Measurements from ENCODE around the gene SLC8A2.
A peak's percentile ranks its signal among the peaks of the same experiment; 100 is the strongest.
"Not testable (repeated sequence)": the region's sequence is repeated elsewhere in the genome, so short reads cannot be mapped to it uniquely, and the experiment has no call there.

SLC8A2 gene

GRCh38 chr19:47417746-47418691 lies 53.7 kb downstream of the SLC8A2 start:
- Histone ChIP-seq H3K9me3 (ENCODE audit: control insufficient read depth, low read length) (no peaks in the 10 kb centered on the region), H3K36me3 (ENCODE audit: control insufficient read depth, insufficient read depth, low read length) (peaks cover 45% of the 10 kb centered on the region), H3K4me1 (ENCODE audit: control insufficient read depth, insufficient read depth, low read length, poor library complexity, severe bottlenecking) (peaks cover 33% of the 10 kb centered on the region), H3K27ac (ENCODE audit: low read depth, low read length, severe bottlenecking) (no peak overlapping the region), H3K4me3 (ENCODE audit: extremely low read depth, insufficient read depth, low read length, poor library complexity, severe bottlenecking) (peak overlapping the region; percentile 79)
- 12 to 13% methylated on average over 23 to 28 of the region's 34 CpGs for WGBS, 2 experiments (ENCODE audit: insufficient coverage in 2 of 2)

GRCh38 chr19:47417107-47417745 lies 54.5 kb downstream of the SLC8A2 start:
- H3K4me3 ChIP-seq (ENCODE audit: extremely low read depth, insufficient read depth, low read length, poor library complexity, severe bottlenecking), result peak overlapping the region; percentile 79
- no peaks in the 10 kb centered on the region for H3K9me3 ChIP-seq (ENCODE audit: control insufficient read depth, low read length)
- WGBS, 2 experiments (ENCODE audit: insufficient coverage in 2 of 2), result 42 to 54% methylated on average over 12 to 13 of the region's 18 CpGs
- peaks cover 53% of the 10 kb centered on the region for H3K36me3 ChIP-seq (ENCODE audit: control insufficient read depth, insufficient read depth, low read length)
- peaks cover 25% of the 10 kb centered on the region for H3K4me1 ChIP-seq (ENCODE audit: control insufficient read depth, insufficient read depth, low read length, poor library complexity, severe bottlenecking)
- no peak overlapping the region for H3K27ac ChIP-seq (ENCODE audit: low read depth, low read length, severe bottlenecking)

GRCh38 chr19:47416643-47416985 lies 55.1 kb downstream of the SLC8A2 start:
- H3K4me1 ChIP-seq (ENCODE audit: control insufficient read depth, insufficient read depth, low read length, poor library complexity, severe bottlenecking), result peaks cover 21% of the 10 kb centered on the region
- no peak overlapping the region for H3K4me3 ChIP-seq (ENCODE audit: extremely low read depth, insufficient read depth, low read length, poor library complexity, severe bottlenecking)
- no peaks in the 10 kb centered on the region for H3K9me3 ChIP-seq (ENCODE audit: control insufficient read depth, low read length)
- H3K36me3 ChIP-seq (ENCODE audit: control insufficient read depth, insufficient read depth, low read length), result peaks cover 58% of the 10 kb centered on the region
- WGBS, 2 experiments (ENCODE audit: insufficient coverage in 2 of 2), result 79 to 100% methylated on average over 4 to 12 of the region's 12 CpGs
- H3K27ac ChIP-seq (ENCODE audit: low read depth, low read length, severe bottlenecking), result no peak overlapping the region

GRCh38 chr19:47415953-47416642 lies 55.6 kb downstream of the SLC8A2 start:
- Histone ChIP-seq H3K36me3 (ENCODE audit: control insufficient read depth, insufficient read depth, low read length) (peaks cover 58% of the 10 kb centered on the region), H3K4me1 (ENCODE audit: control insufficient read depth, insufficient read depth, low read length, poor library complexity, severe bottlenecking) (peaks cover 15% of the 10 kb centered on the region), H3K27ac (ENCODE audit: low read depth, low read length, severe bottlenecking) (no peak overlapping the region), H3K9me3 (ENCODE audit: control insufficient read depth, low read length) (no peaks in the 10 kb centered on the region), H3K4me3 (ENCODE audit: extremely low read depth, insufficient read depth, low read length, poor library complexity, severe bottlenecking) (no peak overlapping the region)
- 96 to 97% methylated on average over 15 of the region's 21 CpGs for WGBS, 2 experiments (ENCODE audit: insufficient coverage in 2 of 2)

- 90 to 92% methylated on average over 9 to 18 of the region's 21 CpGs for WGBS, 2 experiments (ENCODE audit: insufficient coverage in 2 of 2)
Measured at GRCh38 chr19:47414469-47414868, 57.2 kb downstream of the SLC8A2 start.

GRCh38 chr19:47413941-47414340 lies 57.8 kb downstream of the SLC8A2 start:
- Histone ChIP-seq H3K4me1 (ENCODE audit: control insufficient read depth, insufficient read depth, low read length, poor library complexity, severe bottlenecking) (peaks cover 4% of the 10 kb centered on the region), H3K36me3 (ENCODE audit: control insufficient read depth, insufficient read depth, low read length) (peaks cover 63% of the 10 kb centered on the region), H3K9me3 (ENCODE audit: control insufficient read depth, low read length) (no peaks in the 10 kb centered on the region), H3K4me3 (ENCODE audit: extremely low read depth, insufficient read depth, low read length, poor library complexity, severe bottlenecking) (no peak overlapping the region), H3K27ac (ENCODE audit: low read depth, low read length, severe bottlenecking) (no peak overlapping the region)
- WGBS, 2 experiments (ENCODE audit: insufficient coverage in 2 of 2), result 94 to 98% methylated on average over 10 to 13 of the region's 16 CpGs

More at GRCh38 chr19:47414469-47414868, 57.2 kb downstream of the SLC8A2 start:
- Histone ChIP-seq H3K9me3 (ENCODE audit: control insufficient read depth, low read length) (no peaks in the 10 kb centered on the region), H3K4me3 (ENCODE audit: extremely low read depth, insufficient read depth, low read length, poor library complexity, severe bottlenecking) (no peak overlapping the region), H3K4me1 (ENCODE audit: control insufficient read depth, insufficient read depth, low read length, poor library complexity, severe bottlenecking) (peaks cover 4% of the 10 kb centered on the region), H3K36me3 (ENCODE audit: control insufficient read depth, insufficient read depth, low read length) (peaks cover 58% of the 10 kb centered on the region), H3K27ac (ENCODE audit: low read depth, low read length, severe bottlenecking) (no peak overlapping the region)

- H3K9me3 ChIP-seq (ENCODE audit: control insufficient read depth, low read length); H3K4me1 ChIP-seq (ENCODE audit: control insufficient read depth, insufficient read depth, low read length, poor library complexity, severe bottlenecking); H3K27ac ChIP-seq (ENCODE audit: low read depth, low read length, severe bottlenecking); H3K4me3 ChIP-seq (ENCODE audit: extremely low read depth, insufficient read depth, low read length, poor library complexity, severe bottlenecking): not testable (repeated sequence)
- WGBS, 2 experiments (ENCODE audit: insufficient coverage in 2 of 2), result 92 to 98% methylated on average over 6 to 7 of the region's 9 CpGs
- peaks cover 66% of the 10 kb centered on the region for H3K36me3 ChIP-seq (ENCODE audit: control insufficient read depth, insufficient read depth, low read length)
Measured at GRCh38 chr19:47411696-47412095, 60.0 kb downstream of the SLC8A2 start.

GRCh38 chr19:47411101-47411500 lies 60.6 kb downstream of the SLC8A2 start:
- WGBS, 2 experiments (ENCODE audit: insufficient coverage in 2 of 2), result 96% methylated on average over 5 to 7 of the region's 8 CpGs
- Histone ChIP-seq H3K4me3 (ENCODE audit: extremely low read depth, insufficient read depth, low read length, poor library complexity, severe bottlenecking) (no peak overlapping the region), H3K4me1 (ENCODE audit: control insufficient read depth, insufficient read depth, low read length, poor library complexity, severe bottlenecking) (peaks cover 3% of the 10 kb centered on the region), H3K9me3 (ENCODE audit: control insufficient read depth, low read length) (no peaks in the 10 kb centered on the region), H3K27ac (ENCODE audit: low read depth, low read length, severe bottlenecking) (no peak overlapping the region), H3K36me3 (ENCODE audit: control insufficient read depth, insufficient read depth, low read length) (peaks cover 66% of the 10 kb centered on the region)

GRCh38 chr19:47408156-47408938 lies 63.3 kb downstream of the SLC8A2 start:
- Histone ChIP-seq H3K4me1 (ENCODE audit: control insufficient read depth, insufficient read depth, low read length, poor library complexity, severe bottlenecking) (peaks cover 3% of the 10 kb centered on the region), H3K27ac (ENCODE audit: low read depth, low read length, severe bottlenecking) (no peak overlapping the region), H3K4me3 (ENCODE audit: extremely low read depth, insufficient read depth, low read length, poor library complexity, severe bottlenecking) (no peak overlapping the region), H3K9me3 (ENCODE audit: control insufficient read depth, low read length) (no peaks in the 10 kb centered on the region), H3K36me3 (ENCODE audit: control insufficient read depth, insufficient read depth, low read length) (peaks cover 63% of the 10 kb centered on the region)
- WGBS, 2 experiments (ENCODE audit: insufficient coverage in 2 of 2), result 91 to 94% methylated on average over 10 to 13 of the region's 14 CpGs

GRCh38 chr19:47407417-47407774 lies 64.3 kb downstream of the SLC8A2 start:
- H3K9me3 ChIP-seq (ENCODE audit: control insufficient read depth, low read length), result no peaks in the 10 kb centered on the region
- peaks cover 62% of the 10 kb centered on the region for H3K36me3 ChIP-seq (ENCODE audit: control insufficient read depth, insufficient read depth, low read length)
- no peak overlapping the region for H3K4me3 ChIP-seq (ENCODE audit: extremely low read depth, insufficient read depth, low read length, poor library complexity, severe bottlenecking)
- WGBS, 2 experiments (ENCODE audit: insufficient coverage in 2 of 2), result 36 to 51% methylated on average over 10 of the region's 14 CpGs
- H3K27ac ChIP-seq (ENCODE audit: low read depth, low read length, severe bottlenecking), result no peak overlapping the region
- H3K4me1 ChIP-seq (ENCODE audit: control insufficient read depth, insufficient read depth, low read length, poor library complexity, severe bottlenecking), result peaks cover 3% of the 10 kb centered on the region
